ENCODE data around the gene MMP14.
"Not testable (repeated sequence)": the region's sequence is repeated elsewhere in the genome, so short reads cannot be mapped to it uniquely, and the experiment has no call there.

The MMP14 gene

DNA sequence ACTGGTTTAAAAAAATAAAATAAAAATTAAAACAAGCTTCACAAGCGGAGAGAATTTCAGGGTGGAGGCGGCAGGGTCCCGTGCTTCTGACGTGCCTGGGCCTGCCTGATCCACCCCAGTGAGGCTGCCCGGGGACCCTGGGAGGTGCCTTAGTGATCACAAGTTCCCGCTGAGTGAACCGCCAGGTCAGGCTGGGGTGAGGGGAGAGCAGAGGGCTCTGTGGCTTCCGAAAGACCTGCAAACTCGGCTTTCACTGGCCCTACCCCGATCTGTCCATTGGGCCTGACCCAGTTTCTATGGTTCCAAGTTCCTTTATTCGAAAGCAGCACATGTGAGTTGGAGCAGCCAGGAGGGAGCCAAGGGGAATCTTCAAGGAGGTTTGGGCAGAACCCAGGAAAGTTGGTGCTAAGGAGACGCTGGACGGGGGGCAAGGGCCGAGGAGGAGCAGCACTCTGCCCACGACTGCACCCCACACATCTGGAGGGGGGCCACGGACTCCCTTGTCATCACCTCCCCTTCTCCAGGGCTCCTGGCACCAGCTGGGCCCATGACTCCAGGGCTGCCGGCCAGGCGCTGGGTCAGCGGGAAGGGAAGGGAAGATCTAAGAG, 12.9 kb downstream of the MMP14 start:
- peaks cover 19% of the 10 kb centered on the region for H3K4me1 ChIP-seq (ENCODE audit: insufficient read depth, low read length)
- H3K9me3 ChIP-seq (ENCODE audit: low read length) = no peaks in the 10 kb centered on the region
- no peaks in the 10 kb centered on the region for H3K27me3 ChIP-seq (ENCODE audit: insufficient read depth, low read length)
- H3K36me3 ChIP-seq (ENCODE audit: insufficient read depth, low read length) = no peaks in the 10 kb centered on the region
- H2AFZ ChIP-seq (ENCODE audit: low read depth, low read length) = no peak overlapping the region
- no peak overlapping the region for H3K4me3 ChIP-seq (ENCODE audit: low read length)

DNA sequence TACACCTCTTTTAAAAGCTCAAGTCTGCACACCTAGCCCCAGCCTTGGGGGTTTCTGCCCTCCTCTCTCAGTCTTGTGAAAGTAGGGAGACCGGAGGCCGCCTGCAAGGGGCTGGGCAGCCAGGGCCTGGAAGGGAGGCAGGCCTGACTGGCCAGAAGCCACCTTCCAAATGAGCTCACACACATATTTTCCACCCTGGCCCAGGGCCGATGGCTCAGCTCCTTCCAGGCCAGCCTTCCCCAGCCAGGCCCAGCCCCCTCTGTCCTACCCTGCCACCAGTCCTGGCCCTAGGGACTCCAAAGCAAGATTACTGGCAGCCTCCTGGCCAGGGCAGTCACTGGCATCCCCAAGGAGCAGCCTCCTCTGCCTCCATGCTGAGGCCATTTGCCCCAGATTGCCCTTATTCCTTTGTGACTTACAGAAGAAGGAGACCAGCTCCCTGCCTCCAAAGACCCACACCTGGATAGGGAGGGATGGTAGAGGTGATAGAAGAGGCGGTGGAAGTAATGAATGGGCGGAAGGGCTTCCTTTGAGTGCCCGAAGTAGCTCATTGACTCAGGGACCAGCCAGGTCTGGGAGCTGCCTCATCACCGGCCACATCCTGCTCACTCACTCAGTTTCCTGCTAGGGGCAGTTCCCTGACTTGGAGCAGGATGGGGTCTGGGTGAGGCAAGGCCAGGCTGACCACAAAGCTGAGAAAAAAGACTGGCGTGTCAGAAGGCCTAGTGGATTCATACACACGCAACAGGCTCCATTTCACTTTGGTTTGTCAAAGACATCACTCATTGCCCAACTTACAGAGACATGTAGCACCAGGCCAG, 14.8 kb downstream of the MMP14 start:
- Histone ChIP-seq H3K9me3 (ENCODE audit: low read length) (no peaks in the 10 kb centered on the region), H3K27me3 (ENCODE audit: insufficient read depth, low read length) (no peaks in the 10 kb centered on the region), H3K4me1 (ENCODE audit: insufficient read depth, low read length) (peaks cover 19% of the 10 kb centered on the region), H3K36me3 (ENCODE audit: insufficient read depth, low read length) (no peaks in the 10 kb centered on the region), H3K4me3 (ENCODE audit: low read length) (no peak overlapping the region), H2AFZ (ENCODE audit: low read depth, low read length) (no peak overlapping the region)

DNA sequence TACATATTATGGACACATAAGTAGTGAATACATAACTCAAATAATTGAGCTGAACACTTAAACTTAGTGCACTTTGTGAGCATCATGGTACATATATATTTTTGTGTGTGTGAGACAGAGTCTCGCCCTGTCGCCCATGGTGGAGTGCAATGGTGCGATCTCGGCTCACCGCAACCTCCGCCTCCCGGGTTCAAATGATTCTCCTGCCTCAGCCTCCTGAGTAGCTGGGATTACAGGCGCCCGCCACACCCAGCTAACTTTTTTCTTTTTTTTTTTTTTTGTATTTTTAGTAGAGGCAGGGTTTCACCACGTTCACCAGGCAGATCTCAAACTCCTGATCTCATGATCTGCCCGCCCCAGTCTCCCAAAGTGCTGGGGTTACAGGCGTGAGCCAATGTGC, 15.8 kb downstream of the MMP14 start:
- not testable (repeated sequence) for H2AFZ ChIP-seq (ENCODE audit: low read depth, low read length); H3K36me3 ChIP-seq (ENCODE audit: insufficient read depth, low read length); H3K27me3 ChIP-seq (ENCODE audit: insufficient read depth, low read length); H3K4me3 ChIP-seq (ENCODE audit: low read length); H3K9me3 ChIP-seq (ENCODE audit: low read length)
- H3K4me1 ChIP-seq (ENCODE audit: insufficient read depth, low read length) = peaks cover 19% of the 10 kb centered on the region

- Histone ChIP-seq H2AFZ (ENCODE audit: low read depth, low read length) (no peak overlapping the region), H3K4me3 (ENCODE audit: low read length) (no peak overlapping the region), H3K9me3 (ENCODE audit: low read length) (peaks cover 1% of the 10 kb centered on the region), H3K4me1 (ENCODE audit: insufficient read depth, low read length) (peaks cover 18% of the 10 kb centered on the region), H3K27me3 (ENCODE audit: insufficient read depth, low read length) (no peaks in the 10 kb centered on the region), H3K36me3 (ENCODE audit: insufficient read depth, low read length) (no peaks in the 10 kb centered on the region)
Observed at GRCh38 chr14:22852599-22852939, 16.2 kb downstream of the MMP14 start.

DNA sequence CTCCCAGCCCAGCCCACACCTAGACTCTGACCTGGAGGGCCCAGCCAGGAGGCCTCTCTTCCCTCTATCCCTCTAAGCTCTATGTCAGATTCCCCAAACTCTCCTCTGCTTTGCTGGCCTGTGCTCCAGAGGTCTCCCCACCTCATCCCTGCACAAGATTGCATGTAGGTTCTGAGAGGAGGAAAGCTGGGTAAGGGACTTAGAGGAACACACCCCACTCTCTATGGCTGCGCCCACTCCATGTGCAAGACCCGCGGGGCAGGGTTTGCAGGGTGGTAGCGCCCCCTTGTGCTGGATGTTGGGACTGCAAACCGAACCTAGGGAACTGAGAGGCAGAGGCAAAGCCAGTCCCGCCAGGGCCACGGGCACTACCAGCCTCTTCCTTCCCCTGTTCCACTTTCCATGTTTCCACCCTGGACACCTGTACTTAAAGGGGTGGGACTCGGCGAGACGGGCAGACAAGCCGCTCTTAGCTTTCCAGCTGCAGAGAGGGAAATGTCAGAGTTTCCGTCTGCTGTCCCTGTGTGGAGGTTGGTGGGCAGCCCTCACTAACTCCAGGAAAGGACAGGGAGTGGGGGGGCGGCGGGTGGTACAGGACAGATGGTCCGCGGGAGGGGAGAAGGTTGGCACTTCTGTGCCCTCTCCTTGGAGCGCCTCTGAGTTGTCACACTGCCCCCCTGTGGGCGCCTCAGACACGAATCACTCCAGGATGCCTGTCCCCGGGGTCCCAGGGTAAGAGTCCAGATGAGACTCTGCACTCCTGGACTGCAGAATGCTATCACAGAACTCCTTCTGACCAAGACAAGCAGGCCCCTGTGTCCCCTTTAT, 16.8 kb downstream of the MMP14 start:
- H3K27me3 ChIP-seq (ENCODE audit: insufficient read depth, low read length) = no peaks in the 10 kb centered on the region
- H3K4me1 ChIP-seq (ENCODE audit: insufficient read depth, low read length) = peaks cover 13% of the 10 kb centered on the region
- H2AFZ ChIP-seq (ENCODE audit: low read depth, low read length) = peak overlapping the region; percentile 23
- H3K36me3 ChIP-seq (ENCODE audit: insufficient read depth, low read length) = no peaks in the 10 kb centered on the region
- H3K9me3 ChIP-seq (ENCODE audit: low read length) = peaks cover 1% of the 10 kb centered on the region
- peak overlapping the region; percentile 3 for H3K4me3 ChIP-seq (ENCODE audit: low read length)

- not testable (repeated sequence) for H3K4me3 ChIP-seq (ENCODE audit: low read length); H2AFZ ChIP-seq (ENCODE audit: low read depth, low read length); H3K36me3 ChIP-seq (ENCODE audit: insufficient read depth, low read length); H3K9me3 ChIP-seq (ENCODE audit: low read length); H3K4me1 ChIP-seq (ENCODE audit: insufficient read depth, low read length); H3K27me3 ChIP-seq (ENCODE audit: insufficient read depth, low read length)
Observed at GRCh38 chr14:22854296-22854695, 17.9 kb downstream of the MMP14 start.

GRCh38 chr14:22854963-22855724, 18.8 kb downstream of the MMP14 start:
- no peak overlapping the region for H3K4me3 ChIP-seq (ENCODE audit: low read length)
- H2AFZ ChIP-seq (ENCODE audit: low read depth, low read length) = no peak overlapping the region
- H3K36me3 ChIP-seq (ENCODE audit: insufficient read depth, low read length) = no peaks in the 10 kb centered on the region
- H3K27me3 ChIP-seq (ENCODE audit: insufficient read depth, low read length) = no peaks in the 10 kb centered on the region
- peaks cover 2% of the 10 kb centered on the region for H3K4me1 ChIP-seq (ENCODE audit: insufficient read depth, low read length)
- peaks cover 1% of the 10 kb centered on the region for H3K9me3 ChIP-seq (ENCODE audit: low read length)

DNA sequence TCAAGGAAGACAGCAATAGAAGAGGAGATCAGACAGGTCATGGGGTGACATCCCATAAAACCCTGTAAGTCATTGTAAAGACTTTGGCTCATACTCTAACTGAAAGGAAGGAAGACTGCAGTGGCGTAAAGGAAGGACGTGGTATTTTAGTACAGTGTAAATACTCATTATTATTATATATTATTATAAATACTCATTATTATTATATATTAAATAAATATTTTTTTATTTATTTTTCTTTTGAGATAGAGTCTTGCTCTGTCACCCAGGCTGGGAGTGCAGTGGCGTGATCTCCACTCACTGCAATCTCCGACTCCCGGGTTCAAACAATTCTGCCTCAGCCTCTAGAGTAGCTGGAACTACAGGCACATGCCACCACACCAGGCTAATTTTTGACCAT, 20.0 kb downstream of the MMP14 start:
- Histone ChIP-seq H3K36me3 (ENCODE audit: insufficient read depth, low read length) (no peaks in the 10 kb centered on the region), H3K4me1 (ENCODE audit: insufficient read depth, low read length) (peaks cover 2% of the 10 kb centered on the region), H2AFZ (ENCODE audit: low read depth, low read length) (no peak overlapping the region), H3K9me3 (ENCODE audit: low read length) (peaks cover 1% of the 10 kb centered on the region), H3K4me3 (ENCODE audit: low read length) (no peak overlapping the region), H3K27me3 (ENCODE audit: insufficient read depth, low read length) (no peaks in the 10 kb centered on the region)

DNA sequence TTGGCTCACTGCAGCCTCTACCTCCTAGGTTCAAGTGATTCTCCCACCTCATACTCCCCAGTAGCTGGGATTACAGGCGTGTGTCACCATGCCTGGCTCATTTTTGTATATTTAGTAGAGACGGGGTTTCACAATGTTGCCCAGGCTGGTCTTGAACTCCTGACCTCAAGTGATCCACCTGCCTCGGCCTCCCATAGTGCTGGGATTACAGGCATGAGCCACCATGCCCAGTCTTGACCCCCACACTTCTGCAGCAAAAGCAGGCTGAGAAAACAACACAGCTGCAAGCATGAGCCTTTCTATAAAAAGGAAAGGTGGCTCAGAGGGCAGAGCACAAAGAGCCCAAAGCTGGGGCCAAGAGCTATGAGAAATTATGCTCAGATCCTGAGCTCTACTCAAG, 24.0 kb downstream of the MMP14 start:
- not testable (repeated sequence) for H3K4me1 ChIP-seq (ENCODE audit: insufficient read depth, low read length); H3K9me3 ChIP-seq (ENCODE audit: low read length); H3K4me3 ChIP-seq (ENCODE audit: low read length); H3K27me3 ChIP-seq (ENCODE audit: insufficient read depth, low read length); H3K36me3 ChIP-seq (ENCODE audit: insufficient read depth, low read length); H2AFZ ChIP-seq (ENCODE audit: low read depth, low read length)

DNA sequence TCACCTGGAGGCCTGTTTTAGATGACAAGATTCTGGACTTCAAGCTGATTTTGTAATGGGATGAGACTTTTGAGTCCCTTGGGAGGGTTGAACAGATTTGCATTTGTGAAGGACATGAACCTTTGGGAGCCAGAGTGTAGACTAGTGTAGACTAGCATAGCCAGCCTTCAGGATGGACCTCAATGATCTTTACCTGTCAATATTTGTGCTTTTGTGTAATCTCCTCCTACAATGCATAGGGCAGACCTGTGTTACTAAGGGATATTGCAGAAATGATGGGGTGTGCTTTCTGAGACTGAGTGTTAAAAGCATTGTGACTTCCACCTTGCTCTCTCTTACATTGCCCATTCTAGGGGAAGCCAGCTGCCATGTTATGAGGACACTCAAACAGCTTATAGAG, 25.3 kb downstream of the MMP14 start:
- Histone ChIP-seq H2AFZ (ENCODE audit: low read depth, low read length) (no peak overlapping the region), H3K9me3 (ENCODE audit: low read length) (peaks cover 5% of the 10 kb centered on the region), H3K36me3 (ENCODE audit: insufficient read depth, low read length) (no peaks in the 10 kb centered on the region), H3K27me3 (ENCODE audit: insufficient read depth, low read length) (no peaks in the 10 kb centered on the region), H3K4me1 (ENCODE audit: insufficient read depth, low read length) (no peaks in the 10 kb centered on the region), H3K4me3 (ENCODE audit: low read length) (no peak overlapping the region)

DNA sequence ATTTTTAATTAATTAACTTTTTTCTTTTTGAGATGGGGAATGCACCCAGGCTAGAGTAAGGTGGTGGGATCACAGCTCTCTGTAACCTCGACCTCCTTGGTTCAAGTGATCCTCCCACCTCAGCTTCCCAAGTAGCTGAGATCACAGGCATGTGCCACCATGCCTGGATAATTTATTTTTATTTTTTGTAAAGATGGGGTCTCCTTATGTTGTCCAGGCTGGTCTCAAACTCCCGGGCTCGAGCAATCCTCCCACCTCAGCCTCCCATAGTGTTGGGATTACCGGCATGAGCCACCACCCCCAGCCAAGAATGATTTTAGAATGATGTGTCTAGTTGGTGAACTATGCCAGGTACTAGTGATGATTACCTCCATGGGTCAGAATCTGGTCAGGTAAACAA, 28.6 kb downstream of the MMP14 start:
- Histone ChIP-seq H3K4me3 (ENCODE audit: low read length) (no peak overlapping the region), H3K27me3 (ENCODE audit: insufficient read depth, low read length) (no peaks in the 10 kb centered on the region)

GRCh38 chr14:22865424-22866405, 29.3 kb downstream of the MMP14 start:
- Histone ChIP-seq H3K36me3 (ENCODE audit: insufficient read depth, low read length) (no peaks in the 10 kb centered on the region), H3K4me3 (ENCODE audit: low read length) (no peak overlapping the region), H3K4me1 (ENCODE audit: insufficient read depth, low read length) (peaks cover 3% of the 10 kb centered on the region), H3K27me3 (ENCODE audit: insufficient read depth, low read length) (no peaks in the 10 kb centered on the region), H3K9me3 (ENCODE audit: low read length) (peaks cover 3% of the 10 kb centered on the region), H2AFZ (ENCODE audit: low read depth, low read length) (no peak overlapping the region)

More for the DNA sequence above, 28.6 kb downstream of the MMP14 start:
- peaks cover 3% of the 10 kb centered on the region for H3K9me3 ChIP-seq (ENCODE audit: low read length)
- H2AFZ ChIP-seq (ENCODE audit: low read depth, low read length) = no peak overlapping the region
- no peaks in the 10 kb centered on the region for H3K36me3 ChIP-seq (ENCODE audit: insufficient read depth, low read length)
- no peaks in the 10 kb centered on the region for H3K4me1 ChIP-seq (ENCODE audit: insufficient read depth, low read length)
